ENCODE data around the gene MRPS7.

Gene MRPS7

GRCh38 chr17:75231071-75231470, 30.6 kb upstream of the MRPS7 start:
- TF ChIP-seq CTCF (conservative IDR thresholded peaks at IDR 0.05): no peak
- H3K27ac ChIP-seq: no peak overlapping the region

DNA sequence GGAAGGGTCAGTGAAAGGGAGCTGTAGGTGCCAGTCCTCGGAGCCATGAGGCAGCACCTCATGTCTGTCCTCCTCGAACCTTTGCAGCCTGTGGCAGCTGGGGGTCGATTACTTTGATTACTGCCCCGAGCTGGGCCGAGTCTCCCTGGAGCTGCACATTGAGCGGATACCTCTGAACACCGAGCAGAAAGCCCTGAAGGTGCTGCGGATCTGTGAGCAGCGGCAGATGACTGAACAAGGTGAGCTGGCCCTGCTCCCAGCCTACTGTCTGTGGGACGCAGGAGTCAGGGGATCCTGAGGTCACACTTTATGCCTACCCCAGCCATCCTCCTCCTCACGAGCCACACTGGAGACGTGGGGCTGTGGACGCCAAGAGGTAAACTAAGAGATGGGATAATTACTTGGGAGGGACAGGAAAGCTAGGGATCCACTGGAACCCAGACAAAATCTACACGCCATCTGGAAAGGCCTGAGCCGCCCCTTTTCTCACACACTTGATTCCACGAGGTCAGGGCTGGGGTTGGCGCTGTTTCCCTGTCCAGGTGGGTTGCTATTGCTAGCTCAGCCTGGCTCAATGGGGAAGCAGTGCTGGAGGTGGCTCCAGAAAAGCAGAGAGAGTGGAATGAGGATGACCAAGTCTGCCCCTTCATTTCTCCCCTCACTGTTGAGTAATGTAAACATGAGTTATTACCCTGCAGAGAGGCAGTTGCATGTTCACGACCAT, 29.8 kb upstream of the MRPS7 start:
- no peak overlapping the region for H3K27ac ChIP-seq
- no peak for TF ChIP-seq CTCF (conservative IDR thresholded peaks at IDR 0.05)

DNA sequence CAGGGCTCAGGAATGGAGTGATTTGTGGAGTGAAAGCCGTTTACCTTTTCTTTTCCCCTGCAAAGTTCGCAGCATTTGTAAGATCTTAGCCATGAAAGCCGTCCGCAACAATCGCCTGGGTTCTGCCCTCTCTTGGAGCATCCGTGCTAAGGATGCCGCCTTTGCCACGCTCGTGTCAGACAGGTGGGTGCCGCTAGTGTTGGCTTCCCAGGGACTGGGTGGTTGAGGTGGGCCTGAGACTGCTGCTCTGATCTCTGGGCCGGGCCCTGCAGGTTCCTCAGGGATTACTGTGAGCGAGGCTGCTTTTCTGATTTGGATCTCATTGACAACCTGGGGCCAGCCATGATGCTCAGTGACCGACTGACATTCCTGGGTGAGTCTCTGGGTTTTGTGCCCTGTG, 28.9 kb upstream of the MRPS7 start:
- no peak overlapping the region for H3K27ac ChIP-seq
- no peak for TF ChIP-seq CTCF (conservative IDR thresholded peaks at IDR 0.05)

DNA sequence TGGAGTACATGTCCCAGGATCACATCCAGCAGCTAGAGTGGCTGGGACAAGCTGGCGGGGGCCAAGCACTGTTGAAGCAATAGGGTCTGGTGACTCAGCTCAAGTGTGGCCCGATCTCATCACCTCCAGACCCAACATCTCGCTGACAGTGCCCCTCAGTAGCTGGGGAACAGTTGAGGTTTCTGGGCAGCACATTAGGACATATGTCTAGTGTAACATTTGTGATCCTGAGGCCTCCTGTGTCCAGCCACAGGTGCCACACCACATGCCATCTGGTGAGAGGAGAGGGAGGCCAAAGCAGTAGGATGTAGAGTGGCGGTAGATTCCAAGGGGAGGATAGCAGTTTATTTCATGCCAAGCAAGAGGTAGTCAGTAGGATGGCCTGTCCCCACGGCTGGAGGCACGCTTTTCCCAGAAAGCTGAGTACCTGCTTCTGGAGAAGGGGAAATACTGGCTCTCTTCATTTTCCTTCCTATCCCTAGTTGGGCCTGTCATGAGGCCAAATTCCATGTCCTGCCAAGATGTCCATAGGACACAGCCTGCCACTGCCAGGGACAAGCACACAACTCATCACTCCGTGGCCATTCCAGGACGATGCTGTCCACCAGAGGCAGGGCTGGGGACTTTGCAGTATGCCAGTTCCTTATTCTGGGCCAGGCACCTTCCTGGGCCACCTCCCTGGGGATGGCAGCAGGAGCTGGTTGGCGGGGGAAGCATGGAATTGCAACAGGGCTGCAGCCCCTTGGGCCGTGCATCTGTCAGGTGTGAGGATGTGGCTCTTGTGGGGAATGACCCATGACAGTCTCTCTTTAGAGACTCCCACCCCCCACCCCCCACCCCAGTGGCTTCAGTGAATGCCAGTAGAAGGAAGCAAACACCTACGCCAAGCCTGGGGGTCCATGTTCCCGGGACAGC, 24.3 kb upstream of the MRPS7 start:
- TF ChIP-seq CTCF (conservative IDR thresholded peaks at IDR 0.05): no peak
- no peak overlapping the region for H3K27ac ChIP-seq

DNA sequence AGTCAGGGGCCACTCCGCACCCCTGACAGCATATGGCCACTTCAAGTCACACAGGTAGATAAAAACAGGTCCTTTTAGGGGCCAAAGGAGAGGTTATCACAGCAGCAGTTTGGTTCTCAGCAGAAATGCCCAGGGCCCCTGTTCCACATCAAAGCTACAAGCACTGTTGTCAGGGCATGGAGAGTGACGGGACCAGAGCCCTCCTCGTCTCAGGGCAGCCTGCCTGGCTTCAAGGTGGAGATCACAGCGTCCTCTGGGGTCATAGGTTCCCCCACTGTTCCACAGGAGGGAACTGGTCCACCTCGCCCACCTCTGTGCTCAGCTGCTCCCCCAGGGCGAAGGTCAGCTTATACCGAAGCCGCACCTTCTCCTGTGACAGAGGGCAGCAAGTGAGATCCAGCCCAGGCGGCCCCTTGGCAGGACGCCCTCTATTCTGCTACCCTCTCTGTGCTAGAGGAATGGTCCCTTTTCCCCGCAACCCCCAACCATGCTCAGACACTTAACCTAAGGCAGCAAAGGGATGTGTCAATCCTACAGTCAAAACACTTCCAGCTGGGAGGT, 23.6 kb upstream of the MRPS7 start:
- H3K27ac ChIP-seq: no peak overlapping the region
- TF ChIP-seq CTCF (conservative IDR thresholded peaks at IDR 0.05): no peak

DNA sequence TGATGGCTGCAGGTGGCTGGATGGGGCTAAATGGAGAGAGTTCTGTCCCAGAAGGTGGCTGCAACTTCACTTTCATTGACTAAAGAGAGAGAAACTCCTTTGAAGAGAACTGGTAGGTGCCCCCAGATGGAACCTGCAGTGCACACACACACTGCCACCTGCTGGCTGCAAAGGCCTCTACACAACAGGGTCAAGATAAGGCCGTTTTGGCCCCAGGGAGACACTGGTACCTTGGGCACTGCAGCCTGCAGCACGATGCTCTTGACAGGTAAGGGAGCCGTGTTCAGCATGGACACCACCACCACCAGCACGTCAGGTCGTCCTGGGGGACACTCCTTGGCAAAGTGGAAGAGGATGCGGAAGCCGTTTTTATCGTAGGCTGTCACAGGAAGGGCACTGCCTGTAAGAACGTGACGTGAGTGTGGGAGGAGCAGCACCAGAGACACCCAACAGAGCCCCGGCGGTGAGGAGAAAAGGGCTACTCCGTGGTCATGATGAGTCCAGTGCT, 22.9 kb upstream of the MRPS7 start:
- TF ChIP-seq CTCF (conservative IDR thresholded peaks at IDR 0.05): peak; percentile 91
- H3K27ac ChIP-seq: no peak overlapping the region

GRCh38 chr17:75239214-75239613, 22.5 kb upstream of the MRPS7 start:
- no peak overlapping the region for H3K27ac ChIP-seq
- TF ChIP-seq CTCF (conservative IDR thresholded peaks at IDR 0.05): no peak

All from VCaP (cell line).